GM12878 (cell line): Measurements from ENCODE around the gene ANXA9. TPM values are rescaled to one million over a fixed set of nuclear protein-coding genes. Genes with fewer than 3 reads are reported as not detected.

Experiments
- ATF3 ChIP-seq: IDR thresholded peaks from 2 replicates; pipeline ENCODE4 v1.6.1; 2011; ENCODE audit warnings: low read depth, mild to moderate bottlenecking, low read length, moderate library complexity, borderline replicate concordance; ENCODE audit errors: extremely low read depth
- CEBPZ ChIP-seq: fragments of 150-350 bp; IDR thresholded peaks from 2 replicates; pipeline ENCODE4 v1.6.1; 2016; ENCODE audit warnings: low read depth, low read length
- E2F4 ChIP-seq: IDR thresholded peaks from 2 replicates; pipeline ENCODE4 v1.6.1; 2012; ENCODE audit warnings: low read depth, low read length, improper control_type of control experiment
- LARP7 ChIP-seq: fragments of 450-650 bp; IDR thresholded peaks from 2 replicates; pipeline ENCODE4 v1.6.1; 2017; ENCODE audit warnings: mild to moderate bottlenecking
- MTA2 ChIP-seq: fragments of 450-650 bp; IDR thresholded peaks from 2 replicates; pipeline ENCODE4 v1.6.1; 2016; ENCODE audit warnings: low read depth, mild to moderate bottlenecking, moderate library complexity
- MYB ChIP-seq: fragments of 150-350 bp; IDR thresholded peaks from 2 replicates; pipeline ENCODE4 v1.6.1; 2014; ENCODE audit warnings: mild to moderate bottlenecking, low read depth, low read length, borderline replicate concordance
- NBN ChIP-seq: fragments of 450-650 bp; IDR thresholded peaks from 2 replicates; pipeline ENCODE4 v1.6.1; 2016
- NFXL1 ChIP-seq: fragments of 450-650 bp; IDR thresholded peaks from 2 replicates; pipeline ENCODE4 v1.6.1; 2017; ENCODE audit warnings: antibody characterized with exemption, mild to moderate bottlenecking, borderline replicate concordance
- PML ChIP-seq: IDR thresholded peaks from 2 replicates; pipeline ENCODE4 v1.6.1; 2012; ENCODE audit warnings: low read length, inconsistent platforms
- RFX5 ChIP-seq: IDR thresholded peaks from 2 replicates; pipeline ENCODE4 v1.6.1; 2011; ENCODE audit warnings: low read depth, low read length, improper control_type of control experiment
- SP1 ChIP-seq: IDR thresholded peaks from one replicate; pipeline ENCODE4 v1.6.1; 2011; ENCODE audit warnings: low read depth, low read length
- ZNF274 ChIP-seq: IDR thresholded peaks from one replicate; pipeline ENCODE4 v1.8.0; 2011; ENCODE audit not compliant: insufficient read length, insufficient read depth
- polyA plus RNA-seq, 11 experiments: library from polyadenylated mRNA; depleted of rRNA in 4 of 11; unstranded in 6 of 11; stranded (reverse) in 5 of 11; fragments of >200 nt; fragmentation: Nextera tagmentation in 4 of 11; fragmentation: Illumina TruSeq in 1 of 11; extraction: Ambion mirVana in 4 of 11; extraction: Trizol in 1 of 11; gene quantifications; 1 replicate in 1 of 11; 2 replicates in 10 of 11; pipeline versions ENCODE4 v1.2.1 to v1.2.3, GENCODE V29; 2011 to 2016; ENCODE audit warnings: inconsistent platforms in 2 of 11, missing spikeins in 2 of 11, low read depth in 1 of 11
- total RNA-seq, 4 experiments: library from RNA; depleted of rRNA in 3 of 4; stranded (reverse); fragments of >200 nt in 3 of 4; fragmentation: Illumina TruSeq in 1 of 4; extraction: Trizol in 1 of 4; gene quantifications; 2 replicates each; pipeline versions ENCODE4 v1.2.1 to v1.2.3, GENCODE V29; 2013 to 2021

ANXA9 gene
- total and polyA plus RNA-seq, 10 of the 15 experiments (the other 5 are each of a cell fraction or from before 2014, with no cell fraction given), result 0.04 to 0.43 (median 0.18) TPM; not detected in 4

GRCh38 chr1:150976401-150976821, 5.7 kb upstream of the ANXA9 start (continued):
- TF ChIP-seq CEBPZ, result no peak
- no peak for TF ChIP-seq ATF3
- no peak for TF ChIP-seq NBN
- TF ChIP-seq SP1, result no peak
- TF ChIP-seq NFXL1, result no peak
- no peak for TF ChIP-seq RFX5
- no peak for TF ChIP-seq PML
- no peak for TF ChIP-seq MYB
- TF ChIP-seq E2F4, result no peak
- TF ChIP-seq LARP7, result no peak
- TF ChIP-seq MTA2, result no peak
- TF ChIP-seq ZNF274, result no peak
- TF ChIP-seq, all 136 proteins: peak for 0
